ENCODE results near the gene GSE1.
A peak's percentile ranks its signal among the peaks of the same experiment; 100 is the strongest.

The GSE1 gene

GRCh38 chr16:85574672-85575475 lies 38.2 kb upstream of the GSE1 start:
- DNase-seq, result no peak

- DNase-seq, result no peak
Observed at GRCh38 chr16:85575920-85576319, 37.2 kb upstream of the GSE1 start.

- DNase-seq, result no peak
Observed at GRCh38 chr16:85576944-85577343, 36.2 kb upstream of the GSE1 start.

- no peak for DNase-seq
Observed at GRCh38 chr16:85577899-85578598, 35.1 kb upstream of the GSE1 start.

GRCh38 chr16:85578599-85578948 lies 34.5 kb upstream of the GSE1 start:
- DNase-seq, result no peak

GRCh38 chr16:85579191-85579590 lies 33.9 kb upstream of the GSE1 start:
- DNase-seq, result no peak

- DNase-seq, result no peak
Observed at GRCh38 chr16:85579923-85580580, 33.1 kb upstream of the GSE1 start.

GRCh38 chr16:85580684-85581083 lies 32.4 kb upstream of the GSE1 start:
- no peak for DNase-seq

GRCh38 chr16:85582229-85582991 lies 30.7 kb upstream of the GSE1 start:
- DNase-seq, result no peak

GRCh38 chr16:85583491-85584181 lies 29.5 kb upstream of the GSE1 start:
- DNase-seq, result peak; percentile 55 to 65

GRCh38 chr16:85584267-85584666 lies 28.9 kb upstream of the GSE1 start:
- no peak for DNase-seq

GRCh38 chr16:85584819-85585282 lies 28.3 kb upstream of the GSE1 start:
- no peak for DNase-seq

- DNase-seq, result no peak
Observed at GRCh38 chr16:85585711-85586110, 27.4 kb upstream of the GSE1 start.

GRCh38 chr16:85586380-85587104 lies 26.6 kb upstream of the GSE1 start:
- DNase-seq, result no peak

GRCh38 chr16:85587762-85588556 lies 25.2 kb upstream of the GSE1 start:
- no peak for DNase-seq

GRCh38 chr16:85588562-85589503 lies 24.3 kb upstream of the GSE1 start:
- DNase-seq, result no peak

GRCh38 chr16:85589688-85590505 lies 23.2 kb upstream of the GSE1 start:
- no peak for DNase-seq

GRCh38 chr16:85590506-85590832 lies 22.7 kb upstream of the GSE1 start:
- no peak for DNase-seq

GRCh38 chr16:85591381-85591780 lies 21.7 kb upstream of the GSE1 start:
- DNase-seq, result no peak
